ENCODE data around the gene MYEOV.

Gene MYEOV

GRCh38 chr11:69287968-69288882, 5.7 kb upstream of the MYEOV start:
- no peak for DNase-seq

GRCh38 chr11:69288883-69289242, 5.1 kb upstream of the MYEOV start:
- no peak for DNase-seq

GRCh38 chr11:69290806-69291205, 3.1 kb upstream of the MYEOV start:
- DNase-seq: no peak

DNA sequence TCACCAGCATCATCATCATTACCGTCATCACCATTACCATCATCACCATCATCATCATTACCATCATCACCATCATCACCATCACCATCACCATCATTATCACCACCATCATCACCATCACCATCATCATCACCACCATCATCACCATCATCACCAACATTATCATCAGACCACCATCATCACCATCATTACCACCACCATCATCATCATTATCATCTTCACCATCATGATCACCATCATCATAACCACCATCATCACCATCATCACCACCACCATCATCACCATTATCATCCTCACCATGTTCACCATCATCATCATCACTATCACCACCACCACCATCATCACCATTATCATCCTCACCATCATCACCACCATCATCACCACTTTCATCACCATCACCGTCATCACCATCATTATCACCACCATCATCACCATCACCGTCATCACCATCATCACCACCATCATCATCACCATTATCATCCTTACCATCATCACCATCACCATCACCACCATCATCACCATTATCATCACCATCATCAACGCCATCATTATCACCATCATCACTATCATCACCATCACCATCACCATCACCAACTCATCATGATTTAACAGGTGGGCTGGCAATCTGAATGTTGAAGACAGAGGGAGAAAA, 2.4 kb upstream of the MYEOV start:
- no peak for DNase-seq

- DNase-seq: peak; percentile 3
Measured at GRCh38 chr11:69292221-69292648, 1.7 kb upstream of the MYEOV start.

DNA sequence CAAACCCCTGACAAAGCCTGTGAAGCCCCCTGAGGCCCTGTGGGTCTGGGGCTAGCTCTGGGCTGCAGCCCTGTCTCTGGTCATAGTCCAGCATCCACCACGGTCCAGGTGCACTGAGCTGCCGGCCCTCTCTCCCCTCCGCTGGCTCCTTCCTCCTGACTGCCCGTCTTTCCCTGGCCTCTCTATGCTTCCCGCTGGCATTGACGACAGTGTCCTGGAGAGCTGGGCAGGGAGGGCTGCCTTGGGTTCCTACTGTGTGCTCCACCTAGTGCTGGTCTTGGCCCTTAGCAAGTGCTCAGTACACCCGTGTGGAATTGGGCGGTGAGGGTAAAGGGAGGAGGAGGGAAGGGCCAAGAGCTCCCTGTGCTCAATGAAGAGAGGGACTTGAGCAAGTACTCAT, 868 bp upstream of the MYEOV start:
- DNase-seq: no peak

GRCh38 chr11:69294571-69295078, 670 bp downstream of the MYEOV start:
- no peak for DNase-seq

DNA sequence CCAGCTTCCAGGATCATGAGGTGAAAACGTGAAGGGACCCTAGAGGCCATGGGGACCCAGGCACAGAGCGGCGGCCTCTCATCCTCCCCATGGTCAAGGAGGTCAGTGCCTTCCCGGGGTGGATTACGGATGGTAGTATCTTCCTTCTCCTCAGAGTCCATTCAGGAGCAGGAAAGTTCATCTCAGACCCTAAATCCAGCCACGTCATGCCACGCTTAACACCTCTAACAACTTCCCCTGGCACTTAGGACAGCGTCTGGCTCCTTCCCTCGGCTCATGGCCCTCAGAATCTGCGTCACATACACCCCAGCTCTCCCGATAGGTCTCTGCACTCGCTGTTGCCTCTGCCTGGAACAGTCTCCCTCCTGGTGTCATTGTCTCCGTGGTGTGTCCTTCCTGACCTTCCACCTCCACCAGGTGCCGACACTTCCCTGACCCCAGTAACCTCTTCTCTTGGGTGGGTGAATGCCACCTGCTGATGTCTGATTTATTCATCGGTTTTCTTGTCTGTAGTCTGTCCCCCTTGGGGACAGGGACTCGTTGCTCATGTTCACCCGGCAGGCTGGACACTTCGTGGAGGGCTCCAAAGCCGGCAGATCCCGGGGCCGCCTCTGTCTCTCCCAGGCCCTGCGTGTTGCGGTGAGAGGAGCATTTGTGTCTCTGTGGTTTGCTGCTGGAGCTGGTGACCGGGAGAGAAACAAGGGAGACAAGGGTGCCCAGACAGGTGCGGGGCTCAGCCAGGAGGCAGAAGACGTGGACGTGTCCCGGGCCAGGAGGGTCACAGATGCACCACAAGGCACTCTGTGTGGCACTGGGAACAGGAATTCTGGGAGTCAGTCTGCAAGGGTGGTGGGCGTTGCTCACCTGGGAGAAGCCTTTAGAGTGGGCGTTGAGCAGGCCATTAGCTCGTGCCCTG, 1.4 kb downstream of the MYEOV start:
- no peak for DNase-seq

- DNase-seq: no peak
Measured at GRCh38 chr11:69295995-69296889, 2.3 kb downstream of the MYEOV start.

GRCh38 chr11:69296890-69297786, 3.2 kb downstream of the MYEOV start:
- DNase-seq: peak; percentile 38

DNA sequence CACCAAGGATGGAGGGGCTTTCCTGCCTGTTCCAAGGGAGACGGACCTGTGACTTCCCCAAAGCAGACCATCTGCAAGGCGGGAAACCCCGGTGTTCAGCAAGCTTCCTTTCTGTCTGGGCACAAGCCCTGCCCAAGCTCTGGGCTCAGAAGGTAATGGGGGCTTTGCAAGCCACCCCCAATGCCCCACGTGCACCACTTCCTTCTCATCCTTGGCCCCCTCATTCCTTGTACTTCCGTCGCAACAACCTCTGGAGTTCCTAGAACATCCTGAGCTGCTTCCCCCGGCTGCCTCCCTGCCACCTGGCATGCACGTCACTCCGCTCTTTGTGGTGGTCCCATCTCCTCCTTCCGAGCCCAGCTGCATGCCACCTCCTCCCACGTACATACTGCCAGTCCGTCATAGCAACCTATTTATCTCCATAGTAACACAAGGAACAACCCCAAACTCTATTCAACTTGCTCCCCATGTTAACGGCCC, 3.9 kb downstream of the MYEOV start:
- DNase-seq: no peak

- no peak for DNase-seq
Measured at GRCh38 chr11:69298267-69299022, 4.5 kb downstream of the MYEOV start.

DNA sequence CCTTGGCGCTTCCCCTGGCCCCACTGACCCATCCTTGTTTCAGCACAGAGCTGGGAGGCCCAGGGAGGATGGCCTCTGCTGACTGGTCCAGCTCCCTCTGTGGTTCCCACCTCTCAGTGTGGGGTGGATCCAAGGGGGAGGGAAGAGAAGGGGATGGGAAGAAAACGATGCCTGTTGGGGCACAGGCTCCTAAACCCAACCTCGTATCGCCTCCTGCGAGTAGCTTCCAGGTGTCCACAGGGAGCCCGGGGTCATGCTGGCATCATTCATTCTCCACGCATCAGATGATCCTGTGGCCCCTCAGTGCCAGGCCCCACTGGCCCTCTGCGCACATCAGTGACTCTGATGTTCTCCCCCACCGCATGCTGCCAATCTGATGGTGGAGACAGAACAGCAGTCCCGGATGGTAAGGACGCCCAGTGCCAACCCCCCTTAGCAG, 5.1 kb downstream of the MYEOV start:
- DNase-seq: no peak

GRCh38 chr11:69299572-69299971, 5.6 kb downstream of the MYEOV start:
- DNase-seq: no peak

GRCh38 chr11:69300120-69301060, 6.4 kb downstream of the MYEOV start:
- no peak for DNase-seq

GRCh38 chr11:69301081-69301454, 7.1 kb downstream of the MYEOV start:
- DNase-seq: no peak

- DNase-seq: peak; percentile 43
Measured at GRCh38 chr11:69301455-69302401, 7.8 kb downstream of the MYEOV start.

All from NCI-H1092 treated with DMSO at 0.1 percent for 48 hours (cell line).